Naive thymus-derived CD4-positive, alpha-beta T cell (primary cell): ENCODE measurements around the gene SORL1-AS1.
"Not testable (repeated sequence)": the region's sequence is repeated elsewhere in the genome, so short reads cannot be mapped to it uniquely, and the experiment has no call there.

ENCODE experiments used
- ATAC-seq: fragments of 150-1000 bp; cut with Tn5 transposase; 2 replicates; pipeline ENCODE4 v1.10.0; 2021; ENCODE audit warnings: mild to moderate bottlenecking, moderate library complexity
- CTCF ChIA-PET: fragments of 350-600 bp; sonication (Branson Sonifier 250); formaldehyde crosslinking; loops from one replicate; lab custom pipeline; 2021; ENCODE audit warnings: antibody characterized with exemption; lab: Charles Lee
- POLR2A ChIA-PET: fragments of 350-600 bp; sonication (Branson Sonifier 250); formaldehyde crosslinking; loops from one replicate; lab custom pipeline; 2021; ENCODE audit warnings: antibody characterized with exemption, inconsistent platforms; lab: Charles Lee
- DNase-seq, 9 donors: peaks; one replicate each; pipeline versions ENCODE4 v3.0.0 to v3.0.0-alpha.2; 2020 to 2022; ENCODE audit warnings: mixed read lengths in 1 of 9
- H3K27ac ChIP-seq: one replicate; pipeline ENCODE4 v1.7.0; 2013; ENCODE audit warnings: mild to moderate bottlenecking, low read depth, low read length, moderate library complexity
- H3K27me3 ChIP-seq, 2 donors: one replicate each; pipeline ENCODE4 v1.7.0; 2013; ENCODE audit warnings: low read length in 2 of 2, mild to moderate bottlenecking in 2 of 2, moderate library complexity in 2 of 2; ENCODE audit not compliant: control insufficient read depth in 2 of 2, insufficient read depth in 2 of 2
- H3K36me3 ChIP-seq, 3 experiments: 1 replicate in 2 of 3; 2 replicates in 1 of 3; pipeline ENCODE4 v1.7.0; 2013; ENCODE audit warnings: low read length in 3 of 3, mild to moderate bottlenecking in 3 of 3, moderate library complexity in 1 of 3; ENCODE audit not compliant: insufficient read depth in 3 of 3, control insufficient read depth in 2 of 3
- H3K4me1 ChIP-seq, 2 donors: one replicate each; pipeline ENCODE4 v1.7.0; 2013; ENCODE audit warnings: low read length in 2 of 2, mild to moderate bottlenecking in 2 of 2, moderate library complexity in 1 of 2; ENCODE audit not compliant: control insufficient read depth in 2 of 2, insufficient read depth in 2 of 2
- H3K4me3 ChIP-seq: 2 replicates; pipeline ENCODE4 v1.7.0; 2013; ENCODE audit warnings: mild to moderate bottlenecking, low read length
- H3K9me3 ChIP-seq, 3 experiments: 1 replicate in 2 of 3; 2 replicates in 1 of 3; pipeline ENCODE4 v1.7.0; 2013; ENCODE audit warnings: low read length in 3 of 3; ENCODE audit not compliant: control insufficient read depth in 2 of 3
- H3K27ac Mint-ChIP-seq, 9 donors: one replicate each; pipeline ENCODE4 v1.8.0; 2020 to 2022; ENCODE audit warnings: mixed read lengths in 9 of 9, mild to moderate bottlenecking in 8 of 9, moderate library complexity in 5 of 9, inconsistent platforms in 2 of 9
- H3K27me3 Mint-ChIP-seq, 5 donors: one replicate each; pipeline ENCODE4 v1.8.0; 2021 to 2022; ENCODE audit warnings: mixed read lengths in 5 of 5, mild to moderate bottlenecking in 1 of 5
- H3K36me3 Mint-ChIP-seq, 5 donors: one replicate each; pipeline ENCODE4 v1.8.0; 2020 to 2022; ENCODE audit warnings: mixed read lengths in 5 of 5, mild to moderate bottlenecking in 3 of 5, inconsistent platforms in 1 of 5
- H3K4me1 Mint-ChIP-seq, 7 donors: one replicate each; pipeline ENCODE4 v1.8.0; 2020 to 2022; ENCODE audit warnings: mixed read lengths in 7 of 7, mild to moderate bottlenecking in 3 of 7, inconsistent platforms in 1 of 7
- H3K4me3 Mint-ChIP-seq, 10 donors: one replicate each; pipeline ENCODE4 v1.8.0; 2020 to 2022; ENCODE audit warnings: mild to moderate bottlenecking in 10 of 10, mixed read lengths in 10 of 10, moderate library complexity in 6 of 10, inconsistent platforms in 2 of 10
- H3K9me3 Mint-ChIP-seq, 11 donors: one replicate each; pipeline ENCODE4 v1.8.0; 2020 to 2022; ENCODE audit warnings: mixed read lengths in 11 of 11, mild to moderate bottlenecking in 4 of 11, inconsistent platforms in 1 of 11, moderate library complexity in 1 of 11
- intact Hi-C, 2 donors: fragments of 100-400 bp; cut with micrococcal nuclease; formaldehyde crosslinking; loops; one replicate each; pipeline ENCODE4 v1.15.1; 2023

SORL1-AS1 gene

DNA sequence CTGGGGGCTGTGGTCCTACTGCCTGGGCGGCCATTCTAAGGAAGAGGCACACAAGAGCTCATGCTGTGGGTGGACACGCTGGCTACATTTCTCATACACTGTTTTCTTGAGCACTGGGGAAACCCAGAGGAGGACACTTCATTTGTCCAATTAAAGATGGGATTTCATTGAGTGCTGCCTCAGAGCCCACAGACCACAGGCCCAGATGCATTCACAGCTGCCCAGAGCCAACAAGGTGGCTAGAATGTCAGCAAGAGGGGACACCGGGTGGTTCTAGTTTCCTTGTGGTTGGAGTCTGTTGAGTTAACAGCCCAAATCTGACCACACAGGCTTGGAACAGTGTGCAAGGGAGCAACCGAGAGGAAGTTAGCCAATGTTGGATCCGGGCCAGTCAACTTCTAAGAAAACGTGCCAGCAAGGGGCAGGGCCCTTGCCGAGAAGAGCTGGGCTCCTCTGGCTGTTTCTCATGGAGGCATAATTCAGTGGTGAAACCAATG, 35.7 kb downstream of the SORL1-AS1 start:
- ChIA-PET CTCF (interaction anchor here (1.6 to 1.8 kb wide), 2 partner anchors 11 to 34 kb away, joined by 4 to 7 read pairs; no protein-coding TSS in a partner anchor), POLR2A (interaction anchor here (0.6 to 7.0 kb wide), 9 partner anchors 9 to 89 kb away, joined by 3 to 119 read pairs (median 4); partner anchors contain the start of genes SORL1 and SORL1-AS1)
- Mint-ChIP-seq H3K27me3 (no peaks in the 10 kb centered on the region), H3K4me1 (peaks cover 47 to 82% (median 70%) of the 10 kb centered on the region in 7 donors), H3K4me3 (peak overlapping the region; percentile 25 to 75 (median 62)), H3K36me3 (peaks cover 0 to 26% (median 0%) of the 10 kb centered on the region in 5 donors), H3K27ac (peak overlapping the region; percentile 79 to 96 (median 89)), H3K9me3 (no peaks in the 10 kb centered on the region)
- ATAC-seq (peak; percentile 59), DNase-seq (peak; percentile 28 to 55 (median 40))
- Histone ChIP-seq H3K4me3 (peak overlapping the region; percentile 20), H3K27me3 (no peaks in the 10 kb centered on the region), H3K27ac (peak overlapping the region; percentile 48), H3K4me1 (peaks cover 36 to 53% of the 10 kb centered on the region in 2 donors), H3K36me3 (no peaks in the 10 kb centered on the region), H3K9me3 (no peaks in the 10 kb centered on the region)
- intact Hi-C loops: loop anchor here (1.0 to 2.0 kb wide), 2 partner anchors 10 to 50 kb away; no protein-coding TSS in a partner anchor

DNA sequence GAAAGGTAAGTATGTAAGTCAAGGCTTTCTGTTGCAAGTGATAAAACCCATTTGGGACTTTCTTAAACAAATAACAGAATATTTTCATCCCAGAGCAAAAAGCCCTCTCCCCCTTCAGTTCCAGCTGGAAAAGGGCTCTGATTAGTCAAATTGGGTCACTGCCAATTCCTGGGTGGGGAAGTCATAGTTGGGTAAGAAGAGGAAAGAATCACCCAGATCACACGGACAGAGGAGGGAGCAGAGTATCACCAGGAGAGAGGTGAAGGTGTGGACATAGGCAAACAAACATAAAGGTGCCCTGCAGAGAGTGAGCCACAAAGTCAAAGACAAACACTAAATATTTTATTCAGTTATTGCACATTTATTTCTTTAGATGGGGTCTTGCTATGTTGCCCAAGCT, 36.9 kb downstream of the SORL1-AS1 start:
- H3K9me3 Mint-ChIP-seq: no peaks in the 10 kb centered on the region
- H3K27ac ChIP-seq: peak overlapping the region; percentile 40
- CTCF ChIA-PET: interaction anchor here (1.8 kb wide), 1 partner anchor 35 kb away, joined by 4 read pairs; no protein-coding TSS in a partner anchor
- DNase-seq (no peak), ATAC-seq (no peak)
- no peak overlapping the region for H3K4me3 ChIP-seq
- H3K4me1 ChIP-seq: peaks cover 33 to 40% of the 10 kb centered on the region in 2 donors
- peaks cover 38 to 69% (median 57%) of the 10 kb centered on the region in 7 donors for H3K4me1 Mint-ChIP-seq
- peak overlapping the region in 8 of 9 donors; percentile 65 to 90 (median 81) for H3K27ac Mint-ChIP-seq
- H3K36me3 ChIP-seq: no peaks in the 10 kb centered on the region
- H3K27me3 Mint-ChIP-seq: no peaks in the 10 kb centered on the region
- no peaks in the 10 kb centered on the region for H3K27me3 ChIP-seq
- intact Hi-C loops: loop anchor here in 1 of 2 donors (2.0 kb wide), 1 partner anchor 49 kb away; no protein-coding TSS in a partner anchor
- peak overlapping the region in 1 of 10 donors; percentile 8 for H3K4me3 Mint-ChIP-seq
- H3K36me3 Mint-ChIP-seq: peaks cover 0 to 21% (median 0%) of the 10 kb centered on the region in 5 donors
- POLR2A ChIA-PET: interaction anchor here (0.6 to 7.0 kb wide), 5 partner anchors 12 to 71 kb away, joined by 3 to 119 read pairs (median 4); partner anchors contain the start of genes SORL1 and SORL1-AS1
- no peaks in the 10 kb centered on the region for H3K9me3 ChIP-seq

DNA sequence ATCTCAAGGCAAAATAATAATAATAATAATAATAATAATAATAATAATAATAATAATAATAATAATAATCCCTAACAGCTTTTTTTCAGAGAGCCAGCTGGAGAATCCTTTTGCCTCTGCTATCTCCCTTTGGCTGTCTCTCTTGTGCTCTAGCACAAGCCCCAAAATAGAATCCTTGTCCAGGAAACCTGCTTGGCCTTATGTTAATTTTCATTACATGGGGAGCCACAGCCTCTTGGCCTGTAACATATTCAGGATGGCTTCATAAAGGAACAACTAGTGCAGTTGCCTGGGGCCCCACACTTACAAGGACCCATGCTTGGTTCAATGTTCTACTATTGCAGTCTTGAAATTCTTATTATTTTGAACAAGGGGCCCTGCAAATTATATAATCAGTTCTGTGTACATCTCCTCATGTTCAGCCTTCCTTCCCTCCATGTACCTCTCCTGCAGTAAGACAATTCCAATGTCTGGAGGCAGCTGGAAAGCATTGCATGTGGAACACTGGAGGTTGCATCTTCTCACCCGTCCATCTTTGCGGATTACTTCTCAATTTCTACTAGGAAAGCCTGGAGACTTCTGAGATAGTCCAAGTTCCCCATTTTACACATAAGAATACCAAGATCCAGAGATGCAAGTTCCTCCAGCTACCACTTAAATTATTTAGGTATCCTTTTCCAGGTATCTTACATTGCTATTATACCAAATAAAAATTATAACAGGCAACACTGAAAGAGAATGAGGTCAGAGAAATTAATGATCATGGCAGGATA, 38.4 kb downstream of the SORL1-AS1 start:
- Histone ChIP-seq H3K36me3 (no peaks in the 10 kb centered on the region), H3K27me3 (no peaks in the 10 kb centered on the region), H3K9me3 (no peaks in the 10 kb centered on the region), H3K27ac (no peak overlapping the region), H3K4me1 (peaks cover 25 to 30% of the 10 kb centered on the region in 2 donors), H3K4me3 (no peak overlapping the region)
- intact Hi-C loops: no loop called here
- Mint-ChIP-seq H3K36me3 (peaks cover 0 to 14% (median 0%) of the 10 kb centered on the region in 5 donors), H3K9me3 (no peaks in the 10 kb centered on the region), H3K27me3 (no peaks in the 10 kb centered on the region), H3K27ac (peak overlapping the region in 7 of 9 donors; percentile 62 to 89 (median 81)), H3K4me1 (peaks cover 28 to 56% (median 45%) of the 10 kb centered on the region in 7 donors), H3K4me3 (no peak overlapping the region)
- ATAC-seq (no peak), DNase-seq (no peak)
- POLR2A ChIA-PET: interaction anchor here (0.6 to 1.4 kb wide), 6 partner anchors 9 to 44 kb away, joined by 3 to 5 read pairs (median 4); no protein-coding TSS in a partner anchor
- CTCF ChIA-PET: no interaction called here

DNA sequence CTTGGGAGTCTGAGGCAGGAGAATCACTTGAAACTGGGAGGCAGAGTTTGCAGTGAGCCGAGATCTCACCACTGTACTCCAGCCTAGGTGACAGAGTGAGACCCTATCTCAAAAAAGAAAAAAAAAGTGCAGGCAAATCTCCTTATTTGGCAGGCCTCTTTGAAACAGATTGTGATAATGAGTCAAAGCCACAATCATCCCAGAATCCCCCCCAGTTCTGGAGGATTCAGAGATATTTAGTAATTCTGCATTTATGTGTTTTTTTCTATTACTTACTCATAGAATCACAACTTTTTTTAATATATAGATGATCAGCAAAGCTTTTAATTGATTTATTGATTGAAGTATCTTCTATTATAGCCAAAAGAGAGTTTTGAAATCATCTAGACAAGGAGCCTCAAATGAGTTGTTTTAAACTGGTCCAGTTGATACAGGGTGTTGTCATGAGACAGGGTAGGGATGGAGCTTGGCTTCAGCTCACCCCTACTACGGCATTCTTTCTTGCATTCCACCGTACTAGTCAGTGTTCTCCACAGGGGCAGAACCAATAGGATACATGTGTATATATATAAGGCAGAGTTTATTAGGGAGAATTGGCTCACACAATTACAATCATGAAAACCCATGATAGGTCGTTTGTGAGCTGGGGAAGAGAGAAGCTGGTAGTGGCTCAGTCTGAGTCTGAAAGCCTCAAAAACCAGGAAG, 39.9 kb downstream of the SORL1-AS1 start:
- CTCF ChIA-PET: interaction anchor here (0.6 kb wide), 1 partner anchor 44 kb away, joined by 3 read pairs; no protein-coding TSS in a partner anchor
- Histone ChIP-seq H3K4me3 (no peak overlapping the region), H3K27me3 (no peaks in the 10 kb centered on the region), H3K27ac (no peak overlapping the region), H3K4me1 (peaks cover 10 to 16% of the 10 kb centered on the region in 2 donors), H3K9me3 (no peaks in the 10 kb centered on the region), H3K36me3 (no peaks in the 10 kb centered on the region)
- peaks cover 0 to 10% (median 0%) of the 10 kb centered on the region in 5 donors for H3K36me3 Mint-ChIP-seq
- no peaks in the 10 kb centered on the region for H3K27me3 Mint-ChIP-seq
- POLR2A ChIA-PET: interaction anchor here (1.0 to 1.6 kb wide), 4 partner anchors 38 to 42 kb away, joined by 3 to 5 read pairs (median 3); partner anchors contain the start of genes SORL1 and SORL1-AS1
- DNase-seq: no peak
- H3K4me1 Mint-ChIP-seq: peaks cover 20 to 42% (median 35%) of the 10 kb centered on the region in 7 donors
- ATAC-seq: no peak
- H3K27ac Mint-ChIP-seq: peak overlapping the region; percentile 34 to 87 (median 70)
- H3K4me3 Mint-ChIP-seq: no peak overlapping the region
- intact Hi-C loops: no loop called here
- no peaks in the 10 kb centered on the region for H3K9me3 Mint-ChIP-seq

DNA sequence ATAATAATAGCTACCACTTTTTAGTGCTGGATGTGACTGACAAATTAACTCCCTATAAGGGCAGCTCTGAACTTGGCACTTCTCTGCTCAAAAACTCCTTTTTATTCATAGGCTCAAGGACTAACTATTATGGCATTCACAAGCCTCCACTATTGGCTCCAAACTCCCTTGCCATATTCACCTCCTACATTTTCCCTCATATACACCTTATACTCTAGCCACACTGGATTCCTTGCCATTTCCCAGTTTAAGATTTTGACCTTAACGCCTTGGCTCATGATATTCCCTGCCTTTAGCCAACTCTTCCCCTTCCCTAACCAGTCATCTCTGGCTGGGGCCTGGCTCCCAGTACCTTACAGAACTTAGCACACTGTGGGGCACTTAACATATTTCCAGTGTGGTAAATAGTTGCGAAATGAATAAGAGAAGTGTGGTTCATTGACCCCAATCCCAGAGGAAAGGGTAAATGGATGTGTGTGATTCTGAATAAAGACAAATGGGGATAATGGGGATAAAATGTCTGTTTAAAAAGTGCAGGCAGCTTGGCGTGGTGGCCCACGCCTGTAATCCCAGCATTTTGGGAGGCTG, 40.7 kb downstream of the SORL1-AS1 start:
- H3K36me3 ChIP-seq: no peaks in the 10 kb centered on the region
- ATAC-seq: no peak
- Mint-ChIP-seq H3K9me3 (no peaks in the 10 kb centered on the region), H3K4me1 (peaks cover 15 to 37% (median 29%) of the 10 kb centered on the region in 7 donors), H3K27ac (peak overlapping the region in 4 of 9 donors; percentile 15 to 52 (median 38)), H3K36me3 (peaks cover 0 to 4% (median 0%) of the 10 kb centered on the region in 5 donors), H3K4me3 (no peak overlapping the region), H3K27me3 (no peaks in the 10 kb centered on the region)
- no peaks in the 10 kb centered on the region for H3K9me3 ChIP-seq
- peaks cover 3 to 8% of the 10 kb centered on the region in 2 donors for H3K4me1 ChIP-seq
- ChIA-PET CTCF (no interaction called here), POLR2A (interaction anchor here (1.0 to 1.6 kb wide), 2 partner anchors 39 kb away, joined by 3 to 5 read pairs; no protein-coding TSS in a partner anchor)
- no peak overlapping the region for H3K4me3 ChIP-seq
- intact Hi-C loops: no loop called here
- no peak overlapping the region for H3K27ac ChIP-seq
- no peak for DNase-seq
- H3K27me3 ChIP-seq: no peaks in the 10 kb centered on the region

DNA sequence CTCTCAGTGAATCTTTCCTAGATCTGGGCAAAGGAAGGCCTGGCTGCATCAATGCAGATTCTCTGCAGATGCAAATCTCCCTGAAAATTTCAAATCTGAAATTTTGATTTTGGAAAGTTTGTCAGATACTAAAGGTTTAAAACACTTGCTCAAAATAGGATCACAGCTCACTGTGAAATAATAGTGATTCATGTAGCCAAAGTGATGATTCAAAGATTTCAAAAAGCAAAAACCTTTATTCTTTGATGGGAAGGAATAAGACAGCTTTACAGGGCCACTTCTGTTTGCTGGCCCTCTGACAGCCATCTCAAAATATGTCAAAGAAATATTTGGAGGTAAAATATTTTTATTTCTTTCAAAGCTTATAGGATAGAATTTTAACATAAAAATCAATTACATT, 41.4 kb downstream of the SORL1-AS1 start:
- H3K27me3 Mint-ChIP-seq, H3K4me3 Mint-ChIP-seq, CTCF ChIA-PET, DNase-seq, H3K27me3 ChIP-seq, H3K27ac ChIP-seq, H3K36me3 Mint-ChIP-seq, H3K9me3 ChIP-seq, ATAC-seq, H3K4me1 ChIP-seq, H3K9me3 Mint-ChIP-seq, H3K4me3 ChIP-seq, intact Hi-C loops, H3K36me3 ChIP-seq: not testable (repeated sequence)
- H3K4me1 Mint-ChIP-seq: peaks cover 9 to 30% (median 24%) of the 10 kb centered on the region in 7 donors
- POLR2A ChIA-PET: interaction anchor here (1.2 kb wide), 1 partner anchor 42 kb away, joined by 3 read pairs; no protein-coding TSS in a partner anchor
- H3K27ac Mint-ChIP-seq: peak overlapping the region in 1 of 9 donors; percentile 18
